Body of pancreas (tissue), 4 donors: Measurements from ENCODE around the gene DOCK9. TPM values are rescaled to one million over a fixed set of nuclear protein-coding genes. Genes with fewer than 3 reads are reported as not detected.

Experiments used
- ATAC-seq: fragments of 150-250 bp; one replicate; pipeline ENCODE4 v1.9.1; 2016
- DNase-seq, 4 donors: peaks; one replicate each; pipeline ENCODE4 v3.0.0-alpha.2; 2019
- H3K27ac ChIP-seq, 4 donors: fragments of 200-600 bp; sonication (generic); 1 replicate in 3 of 4; 2 replicates in 1 of 4; pipeline versions ENCODE4 v1.5.1 to v1.6.1; 2016 to 2019; ENCODE audit warnings: mild to moderate bottlenecking in 1 of 4, mixed read lengths in 1 of 4, moderate library complexity in 1 of 4
- H3K27me3 ChIP-seq, 2 donors: fragments of 200-600 bp; sonication (generic); one replicate each; pipeline ENCODE4 v1.6.0; 2016; ENCODE audit warnings: mild to moderate bottlenecking in 1 of 2
- H3K36me3 ChIP-seq, 2 donors: fragments of 200-600 bp; sonication (generic); replicated peaks in 1 of 2; 2 replicates each; pipeline ENCODE4 v1.5.1; 2016; ENCODE audit warnings: low read depth in 2 of 2; ENCODE audit not compliant: insufficient read depth in 1 of 2
- H3K4me1 ChIP-seq: fragments of 200-600 bp; sonication (generic); one replicate; pipeline ENCODE4 v1.6.0; 2016
- H3K4me3 ChIP-seq, 2 donors: fragments of 200-600 bp; sonication (generic); 1 replicate in 1 of 2; 2 replicates in 1 of 2; pipeline ENCODE4 v1.5.1; 2016 to 2019
- H3K9me3 ChIP-seq, 3 donors: fragments of 200-600 bp; sonication (generic); 1 replicate in 2 of 3; 2 replicates in 1 of 3; pipeline ENCODE4 v1.5.1; 2016
- POLR2A ChIP-seq, 3 donors: fragments of 450-650 bp; IDR thresholded peaks; one replicate each; pipeline ENCODE4 v1.6.1; 2016; ENCODE audit warnings: antibody characterized with exemption in 3 of 3, mild to moderate bottlenecking in 2 of 3
- WGBS, 2 donors: methylation state at CpG; one replicate each; pipeline ENCODE4 v1.1.5; 2017; 5-methylcytosine and 5-hydroxymethylcytosine counted together
- intact Hi-C: fragments of 100-400 bp; cut with DNase I; formaldehyde crosslinking; loops from one replicate; pipeline ENCODE4 v1.15.1; 2023
- total RNA-seq, 2 donors: library from RNA; depleted of rRNA; stranded (reverse); fragments of >200 nt; gene quantifications; one replicate each; pipeline ENCODE4 v1.1.0, GENCODE V29; 2016
- TF ChIP-seq, protein P1 (sequence below), 7 experiments: fragments of 450-650 bp in 4 of 7; fragments of 200-600 bp in 3 of 7; sonication (generic) in 3 of 7; IDR thresholded peaks; one replicate each; pipeline ENCODE4 v1.5.1; 2016 to 2019; ENCODE audit warnings: antibody characterized with exemption in 7 of 7

Gene DOCK9
- total RNA-seq, 2 donors from 2014 or later, result 35.3 to 73.5 TPM

DNA sequence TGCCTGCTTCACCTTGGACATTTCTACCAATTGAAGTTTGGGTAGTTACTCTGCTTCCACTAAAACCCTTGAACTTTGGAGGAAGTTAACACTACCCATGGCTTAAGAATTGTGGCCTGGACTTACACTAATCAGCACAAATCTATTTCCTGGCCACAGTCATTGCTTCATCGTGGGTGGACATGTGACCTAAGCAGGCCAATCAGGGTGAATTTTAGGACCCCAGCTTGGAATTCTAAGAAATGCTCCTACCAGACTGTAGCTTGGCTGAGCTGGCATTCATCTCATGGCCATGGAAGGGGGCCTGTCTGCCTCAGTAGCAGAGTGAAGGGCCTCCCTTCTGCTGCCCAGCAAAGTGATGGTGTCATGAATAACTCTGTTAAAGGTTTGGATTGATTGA lies 167.1 kb downstream of the DOCK9 start:
- no peak for TF ChIP-seq POLR2A (IDR thresholded peaks at IDR 0.05)
- TF ChIP-seq, protein P1, sequence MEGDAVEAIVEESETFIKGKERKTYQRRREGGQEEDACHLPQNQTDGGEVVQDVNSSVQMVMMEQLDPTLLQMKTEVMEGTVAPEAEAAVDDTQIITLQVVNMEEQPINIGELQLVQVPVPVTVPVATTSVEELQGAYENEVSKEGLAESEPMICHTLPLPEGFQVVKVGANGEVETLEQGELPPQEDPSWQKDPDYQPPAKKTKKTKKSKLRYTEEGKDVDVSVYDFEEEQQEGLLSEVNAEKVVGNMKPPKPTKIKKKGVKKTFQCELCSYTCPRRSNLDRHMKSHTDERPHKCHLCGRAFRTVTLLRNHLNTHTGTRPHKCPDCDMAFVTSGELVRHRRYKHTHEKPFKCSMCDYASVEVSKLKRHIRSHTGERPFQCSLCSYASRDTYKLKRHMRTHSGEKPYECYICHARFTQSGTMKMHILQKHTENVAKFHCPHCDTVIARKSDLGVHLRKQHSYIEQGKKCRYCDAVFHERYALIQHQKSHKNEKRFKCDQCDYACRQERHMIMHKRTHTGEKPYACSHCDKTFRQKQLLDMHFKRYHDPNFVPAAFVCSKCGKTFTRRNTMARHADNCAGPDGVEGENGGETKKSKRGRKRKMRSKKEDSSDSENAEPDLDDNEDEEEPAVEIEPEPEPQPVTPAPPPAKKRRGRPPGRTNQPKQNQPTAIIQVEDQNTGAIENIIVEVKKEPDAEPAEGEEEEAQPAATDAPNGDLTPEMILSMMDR (IDR thresholded peaks at IDR 0.05), result no peak
- intact Hi-C loops, result no loop called here
- DNase-seq (no peak), ATAC-seq (no peak)
- Histone ChIP-seq H3K27me3 (no peaks in the 10 kb centered on the region), H3K9me3 (no peaks in the 10 kb centered on the region), H3K27ac (peak overlapping the region in 1 of 4 donors; percentile 33), H3K4me1 (peaks cover 15% of the 10 kb centered on the region), H3K4me3 (no peak overlapping the region), H3K36me3 (no peaks in the 10 kb centered on the region)
- 56 to 60% methylated on average over 1 of the region's 1 CpG for WGBS, 2 donors

DNA sequence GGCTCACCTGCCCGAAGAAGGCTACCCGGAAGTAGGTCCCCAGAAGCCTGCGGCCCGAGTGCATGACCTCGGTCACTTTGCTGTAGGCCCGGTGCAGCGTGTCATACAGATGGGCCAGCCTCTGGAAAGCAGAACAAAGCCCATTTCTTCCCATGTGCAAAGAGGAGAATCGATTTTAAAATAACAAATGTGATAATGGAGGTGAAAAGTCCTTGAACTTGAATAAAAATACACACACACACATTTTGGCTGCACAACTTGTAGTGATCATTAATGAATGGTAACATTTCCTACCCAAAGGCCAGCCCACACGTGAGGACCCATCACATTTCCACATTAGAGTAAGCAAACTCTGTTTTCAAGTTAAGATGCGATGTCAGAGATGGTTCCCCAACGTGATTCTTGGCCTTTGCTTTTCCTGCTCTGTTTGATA lies 168.5 kb downstream of the DOCK9 start:
- H3K4me3 ChIP-seq, result no peak overlapping the region
- peak; percentile 83 for ATAC-seq
- no peaks in the 10 kb centered on the region for H3K9me3 ChIP-seq
- TF ChIP-seq, protein P1 (IDR thresholded peaks at IDR 0.05), result no peak
- TF ChIP-seq POLR2A (IDR thresholded peaks at IDR 0.05), result no peak
- peak overlapping the region in 3 of 4 donors; percentile 45 to 52 (median 51) for H3K27ac ChIP-seq
- no peaks in the 10 kb centered on the region for H3K36me3 ChIP-seq
- H3K27me3 ChIP-seq, result no peaks in the 10 kb centered on the region
- intact Hi-C loops, result no loop called here
- H3K4me1 ChIP-seq, result peaks cover 15% of the 10 kb centered on the region
- 10 to 18% methylated on average over 11 of the region's 11 CpGs for WGBS, 2 donors
- peak in 3 of 4 donors; percentile 33 to 49 (median 37) for DNase-seq

GRCh38 chr13:98807774-98808173 lies 170.1 kb downstream of the DOCK9 start:
- Histone ChIP-seq H3K9me3 (no peaks in the 10 kb centered on the region), H3K27ac (no peak overlapping the region), H3K27me3 (no peaks in the 10 kb centered on the region), H3K36me3 (no peaks in the 10 kb centered on the region), H3K4me3 (no peak overlapping the region), H3K4me1 (peaks cover 9% of the 10 kb centered on the region)
- no peak for DNase-seq
- intact Hi-C loops, result no loop called here
- ATAC-seq, result no peak
- WGBS, 2 donors, result 64 to 88% methylated on average over 3 of the region's 3 CpGs
- TF ChIP-seq, protein P1 (IDR thresholded peaks at IDR 0.05), result no peak
- TF ChIP-seq POLR2A (IDR thresholded peaks at IDR 0.05), result no peak

DNA sequence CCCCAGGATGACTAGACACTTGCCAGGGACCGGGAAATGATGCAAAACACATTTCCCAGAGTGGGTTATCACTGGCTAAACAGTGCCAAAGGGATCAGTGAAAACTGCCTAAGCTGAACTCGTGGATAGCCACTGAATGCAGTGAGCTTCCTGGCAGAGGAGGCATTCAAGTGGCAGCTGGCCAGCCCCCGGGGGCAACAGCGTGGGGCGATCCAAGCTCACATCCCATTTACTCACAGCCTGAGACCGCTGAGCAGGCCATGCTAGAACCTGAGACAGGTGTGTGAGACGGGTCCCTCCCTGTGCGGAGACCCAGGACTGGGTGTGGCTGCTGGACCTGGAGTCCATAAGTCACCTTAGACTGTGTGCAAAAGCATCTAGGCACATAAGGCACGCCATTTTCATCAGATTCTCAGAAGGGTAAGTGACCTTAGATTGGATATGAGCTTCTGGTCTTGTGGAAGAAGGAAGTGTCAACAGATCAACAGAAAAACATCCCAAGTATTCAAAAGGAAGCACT lies 173.5 kb downstream of the DOCK9 start:
- ATAC-seq (no peak), DNase-seq (no peak)
- H3K36me3 ChIP-seq, result no peaks in the 10 kb centered on the region
- TF ChIP-seq, protein P1 (IDR thresholded peaks at IDR 0.05), result no peak
- no peak overlapping the region for H3K27ac ChIP-seq
- H3K27me3 ChIP-seq, result no peaks in the 10 kb centered on the region
- no peak overlapping the region for H3K4me3 ChIP-seq
- intact Hi-C loops, result no loop called here
- peaks cover 16% of the 10 kb centered on the region for H3K4me1 ChIP-seq
- 90 to 93% methylated on average over 8 to 9 of the region's 9 CpGs for WGBS, 2 donors
- H3K9me3 ChIP-seq, result no peaks in the 10 kb centered on the region

DNA sequence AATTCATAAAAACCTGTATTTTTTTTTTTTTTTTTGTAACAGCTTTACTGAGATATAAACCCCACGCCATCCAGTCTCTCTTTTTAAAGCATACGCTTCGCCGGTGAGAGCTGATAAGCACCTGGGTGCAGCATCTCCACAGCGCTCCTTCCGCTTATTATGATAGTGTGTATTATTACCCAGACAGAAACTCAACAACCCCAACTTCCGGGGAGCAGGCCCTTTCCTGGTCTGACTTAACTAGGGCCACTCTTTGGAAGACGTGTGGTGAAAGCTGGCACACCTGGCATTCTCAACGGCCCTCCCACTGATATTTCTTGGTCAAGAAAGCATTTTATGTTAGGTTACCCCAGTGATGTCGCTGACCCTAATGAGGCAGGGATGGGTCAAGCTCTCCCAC lies 173.9 kb downstream of the DOCK9 start:
- Histone ChIP-seq H3K27me3 (no peaks in the 10 kb centered on the region), H3K27ac (no peak overlapping the region), H3K4me1 (peaks cover 13% of the 10 kb centered on the region), H3K4me3 (no peak overlapping the region), H3K36me3 (no peaks in the 10 kb centered on the region), H3K9me3 (no peaks in the 10 kb centered on the region)
- WGBS, 2 donors, result 96 to 97% methylated on average over 10 of the region's 10 CpGs
- ATAC-seq, result no peak
- intact Hi-C loops, result no loop called here
- TF ChIP-seq, protein P1 (IDR thresholded peaks at IDR 0.05), result no peak
- no peak for TF ChIP-seq POLR2A (IDR thresholded peaks at IDR 0.05)
- no peak for DNase-seq
